CD4-positive, CD25-positive, alpha-beta regulatory T cell (primary cell): ENCODE results near the gene IKZF5. TPM values are rescaled to one million over a fixed set of nuclear protein-coding genes. Genes with fewer than 3 reads are reported as not detected.

Experiments
- ATAC-seq, 2 donors: fragments of 150-1000 bp; cut with Tn5 transposase; one replicate each; pipeline ENCODE4 v1.10.0; 2021; ENCODE audit warnings: low read depth in 2 of 2, moderate number of reproducible peaks in 2 of 2, moderate library complexity in 1 of 2
- DNase-seq, 3 donors: peaks; one replicate each; pipeline versions ENCODE4 v3.0.0 to v3.0.0-alpha.2; 2012 to 2022; ENCODE audit warnings: mixed read lengths in 1 of 3
- H3K27ac ChIP-seq: one replicate; pipeline ENCODE4 v1.7.0; 2013; ENCODE audit warnings: mild to moderate bottlenecking, low read length; ENCODE audit not compliant: insufficient read depth, poor library complexity, severe bottlenecking
- H3K27me3 ChIP-seq: one replicate; pipeline ENCODE4 v1.7.0; 2013; ENCODE audit warnings: low read length; ENCODE audit not compliant: control insufficient read depth, insufficient read depth
- H3K36me3 ChIP-seq: one replicate; pipeline ENCODE4 v1.7.0; 2013; ENCODE audit warnings: mild to moderate bottlenecking, low read length, moderate library complexity; ENCODE audit not compliant: control insufficient read depth, insufficient read depth
- H3K4me1 ChIP-seq: 2 replicates; pipeline ENCODE4 v1.7.0; 2013; ENCODE audit warnings: mild to moderate bottlenecking, low read length; ENCODE audit not compliant: insufficient read depth, control insufficient read depth, poor library complexity, severe bottlenecking
- H3K4me3 ChIP-seq: one replicate; pipeline ENCODE4 v1.7.0; 2013; ENCODE audit warnings: low read depth, mild to moderate bottlenecking, low read length, moderate library complexity
- H3K9me3 ChIP-seq, 2 experiments: 1 replicate in 1 of 2; 2 replicates in 1 of 2; pipeline ENCODE4 v1.7.0; 2013; ENCODE audit warnings: low read length in 2 of 2, mild to moderate bottlenecking in 1 of 2, moderate library complexity in 1 of 2; ENCODE audit not compliant: control insufficient read depth in 2 of 2
- H3K27ac Mint-ChIP-seq, 3 donors: one replicate each; pipeline ENCODE4 v1.8.0; 2020 to 2022; ENCODE audit warnings: mild to moderate bottlenecking in 3 of 3, mixed read lengths in 3 of 3, moderate library complexity in 2 of 3
- H3K27me3 Mint-ChIP-seq: one replicate; pipeline ENCODE4 v1.8.0; 2022; ENCODE audit warnings: mild to moderate bottlenecking, mixed read lengths
- H3K36me3 Mint-ChIP-seq: one replicate; pipeline ENCODE4 v1.8.0; 2020; ENCODE audit warnings: mixed read lengths
- H3K4me1 Mint-ChIP-seq, 4 donors: one replicate each; pipeline ENCODE4 v1.8.0; 2020 to 2022; ENCODE audit warnings: mixed read lengths in 4 of 4, mild to moderate bottlenecking in 1 of 4
- H3K4me3 Mint-ChIP-seq, 4 donors: one replicate each; pipeline ENCODE4 v1.8.0; 2020 to 2022; ENCODE audit warnings: mild to moderate bottlenecking in 4 of 4, mixed read lengths in 4 of 4, moderate library complexity in 3 of 4
- H3K9me3 Mint-ChIP-seq, 7 donors: one replicate each; pipeline ENCODE4 v1.8.0; 2020 to 2022; ENCODE audit warnings: mixed read lengths in 7 of 7, mild to moderate bottlenecking in 3 of 7, moderate library complexity in 2 of 7
- polyA plus RNA-seq, 4 donors: library from polyadenylated mRNA; unstranded; fragments of 300-500 nt; fragmentation: Illumina TruSeq; gene quantifications; one replicate each; pipeline ENCODE4 v1.2.3, GENCODE V29; 2021
- total RNA-seq: library from RNA; stranded (reverse); gene quantifications from one replicate; pipeline ENCODE4 v1.2.3, GENCODE V29; 2022

IKZF5 gene
- total and polyA plus RNA-seq, 5 donors from 2014 or later = 15.4 to 50.2 (median 18.7) TPM

GRCh38 chr10:122999347-122999746, 9.2 kb downstream of the IKZF5 start:
- H3K4me1 ChIP-seq = peaks cover 19% of the 10 kb centered on the region
- Mint-ChIP-seq H3K36me3 (peaks cover 42% of the 10 kb centered on the region), H3K27ac (peak overlapping the region; percentile 22 to 76 (median 36)), H3K4me3 (peak overlapping the region in 2 of 4 donors; percentile 20 to 61), H3K9me3 (no peaks in the 10 kb centered on the region), H3K4me1 (peaks cover 30 to 58% (median 49%) of the 10 kb centered on the region in 4 donors), H3K27me3 (peaks cover 4% of the 10 kb centered on the region)
- H3K4me3 ChIP-seq = peak overlapping the region; percentile 11
- H3K27ac ChIP-seq = no peak overlapping the region
- no peaks in the 10 kb centered on the region for H3K9me3 ChIP-seq
- ATAC-seq (peak in 1 of 2 donors; percentile 34), DNase-seq (no peak)
- H3K36me3 ChIP-seq = peaks cover 36% of the 10 kb centered on the region
- no peaks in the 10 kb centered on the region for H3K27me3 ChIP-seq

- H3K4me1 ChIP-seq = peaks cover 16% of the 10 kb centered on the region
- DNase-seq (no peak), ATAC-seq (no peak)
- no peaks in the 10 kb centered on the region for H3K27me3 ChIP-seq
- H3K36me3 ChIP-seq = peaks cover 40% of the 10 kb centered on the region
- H3K4me3 ChIP-seq = no peak overlapping the region
- Mint-ChIP-seq H3K27me3 (peaks cover 4% of the 10 kb centered on the region), H3K9me3 (no peaks in the 10 kb centered on the region), H3K4me3 (no peak overlapping the region), H3K27ac (peak overlapping the region in 1 of 3 donors; percentile 36), H3K4me1 (peaks cover 30 to 55% (median 49%) of the 10 kb centered on the region in 4 donors), H3K36me3 (peaks cover 46% of the 10 kb centered on the region)
- H3K9me3 ChIP-seq = no peaks in the 10 kb centered on the region
- no peak overlapping the region for H3K27ac ChIP-seq
Observed at GRCh38 chr10:122998934-122999333, 9.7 kb downstream of the IKZF5 start.

DNA sequence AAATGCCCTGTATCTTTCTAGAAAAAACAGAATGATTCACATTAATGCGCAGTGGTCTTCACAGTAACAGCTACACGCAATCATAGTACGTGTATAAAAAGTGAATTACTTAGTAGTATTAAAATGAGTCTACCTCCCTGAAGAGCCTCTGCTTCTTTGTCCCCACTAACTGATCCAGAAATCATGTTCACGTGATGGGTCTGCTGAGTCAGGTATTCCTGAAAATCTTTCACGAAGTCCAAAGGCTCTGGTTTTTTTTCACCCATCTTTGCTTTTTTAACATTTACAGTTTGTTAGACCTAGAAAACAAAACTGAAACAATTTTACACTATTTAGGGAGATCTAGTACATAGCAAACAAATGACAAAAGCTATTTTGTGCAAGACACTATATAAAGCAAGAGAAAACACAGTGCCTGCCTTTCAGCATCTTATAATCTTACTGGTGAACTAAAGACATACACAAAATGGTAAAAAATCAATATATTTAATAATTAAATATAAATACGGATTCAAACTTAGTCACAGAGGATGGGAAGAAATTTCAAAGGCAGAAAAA, 10.2 kb downstream of the IKZF5 start:
- H3K4me1 Mint-ChIP-seq = peaks cover 30 to 51% (median 44%) of the 10 kb centered on the region in 4 donors
- Histone ChIP-seq H3K9me3 (no peaks in the 10 kb centered on the region), H3K36me3 (peaks cover 45% of the 10 kb centered on the region), H3K4me1 (peaks cover 16% of the 10 kb centered on the region), H3K27me3 (no peaks in the 10 kb centered on the region), H3K4me3 (no peak overlapping the region), H3K27ac (no peak overlapping the region)
- no peaks in the 10 kb centered on the region for H3K9me3 Mint-ChIP-seq
- DNase-seq = no peak
- no peak overlapping the region for H3K4me3 Mint-ChIP-seq
- no peak overlapping the region for H3K27ac Mint-ChIP-seq
- peaks cover 47% of the 10 kb centered on the region for H3K36me3 Mint-ChIP-seq
- ATAC-seq = no peak
- peaks cover 4% of the 10 kb centered on the region for H3K27me3 Mint-ChIP-seq

DNA sequence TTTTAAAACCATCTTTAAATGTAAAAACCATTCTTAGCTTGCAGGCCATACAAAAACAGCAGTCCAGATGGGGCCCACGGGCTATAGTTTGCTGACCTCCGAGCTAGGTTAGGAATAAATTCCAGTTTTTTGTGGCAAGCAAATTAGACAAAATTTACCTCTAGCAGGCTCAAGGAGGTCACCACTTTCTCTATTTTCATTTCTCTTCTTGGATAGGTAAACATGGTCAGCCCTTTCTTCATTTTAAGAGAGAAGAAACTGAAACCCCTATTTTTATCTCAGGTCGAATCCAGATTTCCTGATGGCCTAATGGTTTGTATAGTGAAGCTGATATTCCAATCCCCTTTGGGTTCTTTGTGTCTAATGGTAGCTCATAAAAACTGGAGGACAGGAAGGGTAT, 10.7 kb downstream of the IKZF5 start:
- H3K27me3 Mint-ChIP-seq = peaks cover 4% of the 10 kb centered on the region
- DNase-seq = no peak
- H3K4me3 Mint-ChIP-seq = no peak overlapping the region
- Histone ChIP-seq H3K9me3 (no peaks in the 10 kb centered on the region), H3K36me3 (peaks cover 45% of the 10 kb centered on the region), H3K27ac (no peak overlapping the region), H3K4me1 (peaks cover 13% of the 10 kb centered on the region), H3K4me3 (no peak overlapping the region), H3K27me3 (no peaks in the 10 kb centered on the region)
- peaks cover 47% of the 10 kb centered on the region for H3K36me3 Mint-ChIP-seq
- H3K27ac Mint-ChIP-seq = no peak overlapping the region
- no peak for ATAC-seq
- H3K9me3 Mint-ChIP-seq = no peaks in the 10 kb centered on the region
- peaks cover 30 to 49% (median 42%) of the 10 kb centered on the region in 4 donors for H3K4me1 Mint-ChIP-seq

GRCh38 chr10:122995936-122996335, 12.7 kb downstream of the IKZF5 start:
- Histone ChIP-seq H3K36me3 (peaks cover 48% of the 10 kb centered on the region), H3K9me3 (no peaks in the 10 kb centered on the region), H3K27me3 (no peaks in the 10 kb centered on the region), H3K4me1 (peaks cover 13% of the 10 kb centered on the region), H3K27ac (no peak overlapping the region), H3K4me3 (no peak overlapping the region)
- no peaks in the 10 kb centered on the region for H3K9me3 Mint-ChIP-seq
- H3K4me3 Mint-ChIP-seq = peak overlapping the region in 1 of 4 donors; percentile 32
- H3K4me1 Mint-ChIP-seq = peaks cover 20 to 38% (median 33%) of the 10 kb centered on the region in 4 donors
- peaks cover 4% of the 10 kb centered on the region for H3K27me3 Mint-ChIP-seq
- ATAC-seq (no peak), DNase-seq (no peak)
- no peak overlapping the region for H3K27ac Mint-ChIP-seq
- H3K36me3 Mint-ChIP-seq = peaks cover 38% of the 10 kb centered on the region

DNA sequence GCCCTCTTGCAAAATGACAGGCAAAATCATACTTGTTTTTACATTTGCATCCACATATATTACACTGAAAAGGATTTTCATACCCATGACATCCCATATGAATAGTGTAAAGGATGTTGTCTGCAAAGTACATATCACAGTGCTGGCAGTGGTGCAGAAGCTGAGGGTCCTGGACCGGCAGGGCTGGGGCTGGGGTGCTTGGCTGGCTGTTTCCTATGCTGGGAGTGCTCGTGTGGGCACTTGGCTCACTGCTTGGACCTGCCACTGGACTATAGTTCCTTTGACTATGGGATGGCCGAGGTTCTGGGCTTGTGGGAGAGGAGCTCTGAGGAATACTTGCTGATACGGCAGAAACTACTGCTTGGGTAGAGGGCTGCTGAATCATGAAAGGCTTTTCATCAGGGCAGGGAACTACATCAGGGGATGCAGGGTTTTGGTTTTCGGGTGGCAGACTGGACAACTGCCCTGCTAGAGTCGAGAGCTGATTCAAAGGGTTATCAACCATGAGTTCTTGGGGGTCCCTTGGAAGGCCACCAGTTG, 14.7 kb downstream of the IKZF5 start:
- peak overlapping the region in 1 of 3 donors; percentile 47 for H3K27ac Mint-ChIP-seq
- Histone ChIP-seq H3K27me3 (no peaks in the 10 kb centered on the region), H3K36me3 (peaks cover 48% of the 10 kb centered on the region), H3K4me3 (no peak overlapping the region), H3K27ac (no peak overlapping the region), H3K9me3 (no peaks in the 10 kb centered on the region), H3K4me1 (peaks cover 2% of the 10 kb centered on the region)
- H3K36me3 Mint-ChIP-seq = peaks cover 41% of the 10 kb centered on the region
- H3K9me3 Mint-ChIP-seq = no peaks in the 10 kb centered on the region
- ATAC-seq (no peak), DNase-seq (no peak)
- peaks cover 11 to 21% (median 16%) of the 10 kb centered on the region in 4 donors for H3K4me1 Mint-ChIP-seq
- H3K27me3 Mint-ChIP-seq = no peaks in the 10 kb centered on the region
- H3K4me3 Mint-ChIP-seq = no peak overlapping the region

DNA sequence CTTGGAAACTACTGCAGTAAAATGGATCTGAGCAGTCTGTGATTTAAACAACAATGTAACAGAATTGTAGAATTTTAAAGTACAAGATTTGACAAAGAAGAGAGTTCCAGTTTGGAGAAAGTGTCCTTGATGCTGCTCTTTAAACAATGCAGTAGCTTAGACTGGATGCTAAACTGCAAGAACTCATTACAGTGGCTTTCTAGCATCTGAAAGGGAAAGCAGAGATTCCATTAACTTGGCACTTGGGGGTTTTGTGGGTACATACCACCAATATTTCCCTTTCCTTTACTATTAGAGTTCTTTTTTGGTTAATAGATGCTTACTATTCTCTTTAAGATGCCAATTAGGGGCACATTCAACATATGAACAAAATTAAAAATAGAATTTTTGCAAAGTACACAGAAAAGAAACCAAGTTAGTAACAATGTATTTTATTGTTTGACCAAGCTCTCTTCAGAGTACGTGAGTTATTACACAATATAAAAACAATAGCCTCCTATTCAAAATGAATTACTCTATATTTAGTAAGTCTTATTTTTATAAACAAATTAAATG, 16.5 kb downstream of the IKZF5 start:
- H3K27ac ChIP-seq = no peak overlapping the region
- ATAC-seq (no peak), DNase-seq (no peak)
- H3K36me3 ChIP-seq = peaks cover 41% of the 10 kb centered on the region
- H3K27me3 Mint-ChIP-seq = no peaks in the 10 kb centered on the region
- H3K4me3 ChIP-seq = no peak overlapping the region
- no peaks in the 10 kb centered on the region for H3K4me1 ChIP-seq
- no peak overlapping the region for H3K4me3 Mint-ChIP-seq
- peaks cover 5 to 13% (median 10%) of the 10 kb centered on the region in 4 donors for H3K4me1 Mint-ChIP-seq
- H3K27me3 ChIP-seq = no peaks in the 10 kb centered on the region
- peaks cover 35% of the 10 kb centered on the region for H3K36me3 Mint-ChIP-seq
- no peak overlapping the region for H3K27ac Mint-ChIP-seq
- no peaks in the 10 kb centered on the region for H3K9me3 Mint-ChIP-seq
- H3K9me3 ChIP-seq = no peaks in the 10 kb centered on the region

GRCh38 chr10:122990278-122990677, 18.3 kb downstream of the IKZF5 start:
- Histone ChIP-seq H3K4me3 (no peak overlapping the region), H3K27ac (no peak overlapping the region), H3K9me3 (no peaks in the 10 kb centered on the region), H3K36me3 (peaks cover 24% of the 10 kb centered on the region), H3K27me3 (no peaks in the 10 kb centered on the region), H3K4me1 (no peaks in the 10 kb centered on the region)
- Mint-ChIP-seq H3K4me3 (no peak overlapping the region), H3K9me3 (no peaks in the 10 kb centered on the region), H3K27me3 (no peaks in the 10 kb centered on the region), H3K4me1 (peaks cover under 1 to 7% (median 5%) of the 10 kb centered on the region in 4 donors), H3K36me3 (peaks cover 27% of the 10 kb centered on the region), H3K27ac (peak overlapping the region; percentile 23 to 66 (median 28))
- DNase-seq = no peak
- no peak for ATAC-seq
